COLO668 (cell line): Measurements from ENCODE around the gene SHTN1.
A peak's percentile ranks its signal among the peaks of the same experiment; 100 is the strongest.

Experiments used
- DNase-seq: peaks from one replicate; lab custom pipeline; 2025; ENCODE audit not compliant: unreplicated experiment; lab: John Stamatoyannopoulos, UW

SHTN1 gene, protein sequence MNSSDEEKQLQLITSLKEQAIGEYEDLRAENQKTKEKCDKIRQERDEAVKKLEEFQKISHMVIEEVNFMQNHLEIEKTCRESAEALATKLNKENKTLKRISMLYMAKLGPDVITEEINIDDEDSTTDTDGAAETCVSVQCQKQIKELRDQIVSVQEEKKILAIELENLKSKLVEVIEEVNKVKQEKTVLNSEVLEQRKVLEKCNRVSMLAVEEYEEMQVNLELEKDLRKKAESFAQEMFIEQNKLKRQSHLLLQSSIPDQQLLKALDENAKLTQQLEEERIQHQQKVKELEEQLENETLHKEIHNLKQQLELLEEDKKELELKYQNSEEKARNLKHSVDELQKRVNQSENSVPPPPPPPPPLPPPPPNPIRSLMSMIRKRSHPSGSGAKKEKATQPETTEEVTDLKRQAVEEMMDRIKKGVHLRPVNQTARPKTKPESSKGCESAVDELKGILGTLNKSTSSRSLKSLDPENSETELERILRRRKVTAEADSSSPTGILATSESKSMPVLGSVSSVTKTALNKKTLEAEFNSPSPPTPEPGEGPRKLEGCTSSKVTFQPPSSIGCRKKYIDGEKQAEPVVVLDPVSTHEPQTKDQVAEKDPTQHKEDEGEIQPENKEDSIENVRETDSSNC

DNA sequence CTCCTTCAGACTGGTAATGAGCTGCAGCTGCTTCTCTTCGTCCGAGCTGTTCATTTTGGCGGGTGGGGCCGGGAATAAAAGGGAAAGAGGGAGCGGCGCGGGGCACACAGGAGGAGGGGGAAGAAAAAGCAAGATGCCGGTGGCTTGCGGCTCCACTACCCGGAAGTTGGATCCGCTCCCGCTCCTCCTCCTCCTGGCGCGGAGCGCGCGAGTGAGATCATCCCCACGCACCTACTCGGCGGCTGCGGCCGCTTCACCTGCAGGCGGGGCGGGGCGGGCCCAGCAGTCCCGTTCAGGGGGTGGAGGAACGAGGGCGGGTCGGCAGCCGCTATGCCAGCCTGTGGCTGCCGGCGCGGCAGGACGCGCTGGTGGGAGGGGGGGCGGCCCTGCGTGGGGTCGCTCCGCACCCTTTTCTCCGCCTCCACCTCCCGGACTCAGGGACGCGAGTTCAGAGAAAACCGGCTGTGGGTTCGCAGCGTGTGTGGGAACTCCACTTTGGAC is at the start of gene SHTN1:
Gene SHTN1, minus strand, starts transcription at position 162 of the 501 bp plus-strand sequence. Its CDS starts 108 bp downstream, at position 54.
- DNase-seq = peak; percentile 89

DNA sequence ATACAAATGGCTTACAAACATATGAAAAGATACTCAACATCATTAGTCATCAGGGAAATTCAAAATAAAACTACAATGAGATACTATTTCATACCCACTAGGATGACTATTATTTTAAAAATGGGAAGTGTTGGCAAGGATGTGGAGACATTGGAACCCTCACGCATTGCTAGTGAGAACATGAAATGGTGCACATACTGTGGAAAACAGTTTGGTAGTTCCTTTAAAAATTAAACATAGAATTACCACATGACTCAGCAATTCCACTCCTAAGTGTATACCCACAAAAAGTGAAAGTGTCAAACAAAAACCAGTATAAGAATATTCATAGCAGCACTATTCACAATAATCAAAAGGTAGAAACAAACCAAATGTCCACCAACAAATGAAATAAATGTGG is 48.5 kb upstream of the SHTN1 start:
- no peak for DNase-seq

DNA sequence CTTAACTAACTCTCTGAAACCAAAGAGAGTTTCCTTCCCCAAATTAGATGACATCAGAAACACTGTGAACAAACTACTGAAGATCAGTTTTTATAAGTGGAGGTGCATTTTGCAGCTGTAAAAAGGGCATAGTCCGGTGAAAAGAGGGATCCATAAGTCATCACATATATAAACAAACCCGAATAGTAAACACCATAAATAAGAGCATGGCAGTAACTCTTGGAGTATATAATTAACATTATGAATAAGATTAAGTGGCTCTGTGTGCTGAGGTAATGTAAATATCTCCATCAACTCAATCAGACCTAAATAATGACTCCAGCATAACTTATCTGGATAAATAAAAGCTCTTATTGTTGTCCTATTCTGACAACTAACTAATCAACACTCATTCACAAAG is 43.0 kb upstream of the SHTN1 start:
- no peak for DNase-seq

DNA sequence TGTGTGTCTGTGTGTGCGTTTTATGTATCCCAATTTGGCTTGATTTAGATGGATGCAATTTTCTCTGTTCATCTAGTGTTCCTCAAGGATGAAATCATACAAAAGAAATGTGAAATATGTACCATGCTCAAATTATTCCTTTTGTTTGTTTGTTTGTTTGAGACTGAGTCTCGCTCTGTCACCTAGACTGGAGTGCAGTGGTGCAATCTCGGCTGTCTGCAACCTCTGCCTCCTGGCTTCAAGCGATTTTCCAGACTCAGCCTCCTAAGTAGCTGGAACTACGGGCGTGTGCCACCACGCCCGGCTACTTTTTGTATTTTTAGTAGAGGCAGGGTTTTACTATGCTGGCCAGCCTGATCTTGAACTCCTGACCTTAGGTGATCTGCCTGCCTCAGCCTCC is 11.3 kb upstream of the SHTN1 start:
- no peak for DNase-seq

DNA sequence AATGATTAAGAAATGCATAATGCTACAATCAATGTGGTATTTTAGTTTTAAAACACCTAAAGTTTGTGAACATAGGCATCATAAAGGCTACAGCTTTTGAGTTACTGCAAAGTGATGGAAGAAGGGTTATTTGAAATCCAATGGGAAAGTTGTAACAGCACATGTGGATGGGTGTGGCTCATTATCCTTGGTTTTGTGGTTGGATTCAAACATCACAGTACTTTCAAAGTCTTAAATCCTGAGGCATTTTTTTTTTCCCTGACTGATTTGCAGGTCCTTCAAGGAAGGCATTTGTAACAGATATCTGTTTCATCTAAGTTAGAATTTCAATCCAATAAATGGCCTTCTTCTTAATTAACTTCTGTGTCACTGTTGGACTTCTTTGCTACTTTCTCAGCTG is 9.8 kb upstream of the SHTN1 start:
- no peak for DNase-seq

DNA sequence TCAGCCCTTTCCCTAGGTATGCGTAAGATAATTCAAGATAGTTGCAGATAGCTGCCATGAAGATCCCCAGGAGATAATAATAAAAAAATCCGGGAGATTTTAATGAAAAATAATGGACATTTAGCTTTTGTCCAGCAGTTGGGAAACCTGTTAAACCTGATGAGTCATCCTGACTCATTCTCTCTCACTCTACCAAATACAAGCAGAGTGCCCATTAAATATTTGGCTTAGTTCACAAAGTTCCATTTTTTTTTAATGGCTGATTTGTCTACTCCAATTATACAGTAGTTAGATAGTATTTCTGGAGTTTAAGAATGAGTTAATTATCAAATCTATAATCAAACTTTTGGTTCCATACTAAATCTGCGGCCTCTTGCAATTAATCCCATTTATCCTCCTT is 2.1 kb upstream of the SHTN1 start:
- DNase-seq = no peak

DNA sequence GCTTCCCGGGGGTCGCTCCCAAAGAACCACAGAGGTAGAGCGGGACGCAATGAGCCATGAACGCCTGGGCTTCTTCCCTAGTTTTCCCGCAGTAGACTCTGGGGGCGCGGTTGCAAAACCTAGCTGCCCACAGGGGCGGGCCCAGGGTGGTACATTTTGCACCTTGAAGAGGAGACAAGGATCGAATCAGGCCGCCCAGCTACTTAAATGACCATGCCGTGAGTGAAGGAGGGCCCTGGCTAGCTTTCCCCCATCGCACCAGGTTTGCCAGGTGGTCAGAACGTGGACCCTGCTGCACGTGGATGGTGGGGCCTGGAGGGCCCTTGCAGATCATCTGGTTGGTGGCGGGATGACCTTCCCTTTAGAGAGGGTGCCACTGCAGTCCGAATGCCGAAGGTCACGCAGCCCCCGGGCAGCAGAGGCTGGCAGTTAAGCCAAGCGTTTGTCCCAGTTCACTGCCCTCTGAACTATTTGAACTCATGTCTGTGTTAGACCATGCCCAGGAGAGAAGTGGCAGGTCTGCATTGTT is 604 bp upstream of the SHTN1 start:
- peak; percentile 51 for DNase-seq

DNA sequence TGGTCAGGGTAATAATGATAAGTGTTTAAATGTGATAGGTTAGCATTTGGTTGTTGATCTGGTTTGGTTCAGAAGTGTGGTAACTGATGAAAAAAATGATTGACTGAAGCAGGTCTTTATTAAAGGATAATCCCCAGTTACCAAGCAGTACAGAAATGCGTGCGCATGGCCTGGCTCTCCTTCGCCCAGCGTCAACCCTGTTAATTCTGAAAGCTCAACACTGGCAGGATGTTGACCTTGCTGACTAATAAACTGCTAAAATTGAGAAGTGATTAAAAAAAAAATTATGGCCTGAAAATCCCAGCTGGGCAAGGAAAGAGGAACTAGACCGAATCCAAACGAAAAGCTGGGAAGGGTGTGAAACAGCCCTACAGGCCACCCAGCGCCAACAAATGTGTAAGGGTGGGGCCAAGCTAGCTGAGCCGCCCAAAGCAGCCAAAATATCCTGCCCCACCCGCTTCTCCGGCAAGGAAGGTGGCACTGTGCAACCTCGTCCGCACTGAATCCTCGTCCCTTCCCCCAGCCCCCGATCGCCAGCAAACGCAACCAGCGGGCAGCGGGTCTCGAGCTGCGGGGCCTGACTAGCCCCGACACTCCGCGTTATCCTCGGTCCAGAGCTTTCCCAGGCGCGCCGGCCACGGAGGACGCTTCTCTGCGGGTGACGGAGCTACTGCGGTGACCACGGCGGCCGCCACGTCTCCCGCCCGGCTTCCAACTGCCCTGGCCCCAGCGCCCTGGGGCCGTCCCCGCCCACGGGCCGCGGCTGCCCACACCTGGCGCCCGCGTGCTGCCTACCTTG is 561 bp downstream of the SHTN1 start:
- DNase-seq = peak; percentile 77

DNA sequence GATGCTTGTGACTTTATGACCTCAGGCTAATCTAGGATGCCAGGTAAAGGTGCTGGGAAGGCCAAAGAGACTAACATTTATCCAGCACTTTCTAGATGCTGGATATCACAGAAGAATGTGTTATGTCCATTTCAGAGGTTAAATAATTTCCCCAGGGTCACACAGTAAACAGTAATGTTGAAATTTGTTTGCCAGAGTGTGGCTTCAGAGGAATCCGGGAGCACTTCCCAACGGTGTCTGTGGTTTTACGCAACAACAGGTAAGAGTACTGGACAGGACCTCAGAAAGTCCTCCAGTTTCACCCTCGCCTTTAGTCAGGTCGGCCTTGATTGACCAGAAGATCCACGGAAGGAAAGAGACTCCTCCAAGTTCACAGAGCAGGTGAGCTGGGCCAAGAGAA is 1.7 kb downstream of the SHTN1 start:
- DNase-seq = no peak

DNA sequence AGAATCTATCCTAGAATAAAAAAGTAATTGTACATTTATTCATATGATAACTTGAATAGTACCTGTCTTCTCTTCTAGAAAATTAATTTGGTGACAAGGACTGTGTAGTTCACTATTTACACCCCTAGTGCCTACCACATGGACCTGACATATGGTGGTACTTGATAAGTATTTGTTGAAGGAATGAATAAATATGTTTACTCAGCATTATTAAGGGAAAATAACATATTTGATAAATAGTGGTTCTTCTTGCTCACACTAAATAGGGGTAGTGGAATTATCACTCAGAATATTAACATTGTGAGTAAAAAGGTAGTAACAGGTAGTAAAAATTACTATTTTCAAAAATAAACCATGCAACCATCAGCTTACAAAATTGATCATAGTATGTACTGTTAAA is 2.8 kb downstream of the SHTN1 start:
- DNase-seq = no peak

DNA sequence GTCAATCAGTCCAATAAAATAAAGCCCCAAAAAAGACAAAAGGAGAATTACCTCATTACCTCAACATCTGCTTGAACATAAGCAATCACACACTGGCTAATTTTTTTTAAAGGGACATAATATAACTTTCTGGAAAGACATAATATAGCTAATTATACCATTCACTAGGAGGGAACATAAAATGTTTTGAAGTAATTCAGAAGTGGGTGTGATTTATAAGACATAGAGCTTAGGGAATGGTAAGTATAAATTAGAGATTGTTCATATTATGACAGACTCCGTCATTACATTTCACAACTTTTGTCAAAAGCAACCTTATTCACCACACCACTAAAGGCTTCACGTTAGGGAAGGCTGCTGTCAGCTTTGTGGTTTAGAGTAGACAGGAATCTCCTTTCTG is 3.8 kb downstream of the SHTN1 start:
- DNase-seq = no peak

DNA sequence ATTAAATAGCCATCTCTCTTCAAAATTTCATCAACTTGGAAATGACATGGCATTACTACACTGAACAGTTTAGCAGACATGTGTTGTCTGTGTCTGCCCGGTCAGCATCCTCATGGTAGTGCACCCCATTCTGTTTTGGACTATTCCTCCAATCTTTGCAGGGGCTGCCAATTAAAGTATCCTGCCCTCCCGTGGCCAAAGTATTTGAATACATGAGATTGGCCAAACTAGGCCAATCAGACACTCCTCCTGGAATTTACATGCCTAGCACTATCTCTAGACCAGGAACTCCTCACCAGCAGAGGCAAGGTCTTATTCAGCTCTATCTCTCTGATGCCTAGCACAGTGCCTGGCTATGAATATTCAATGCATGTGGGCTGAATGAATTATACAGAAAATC is 4.4 kb downstream of the SHTN1 start:
- no peak for DNase-seq

DNA sequence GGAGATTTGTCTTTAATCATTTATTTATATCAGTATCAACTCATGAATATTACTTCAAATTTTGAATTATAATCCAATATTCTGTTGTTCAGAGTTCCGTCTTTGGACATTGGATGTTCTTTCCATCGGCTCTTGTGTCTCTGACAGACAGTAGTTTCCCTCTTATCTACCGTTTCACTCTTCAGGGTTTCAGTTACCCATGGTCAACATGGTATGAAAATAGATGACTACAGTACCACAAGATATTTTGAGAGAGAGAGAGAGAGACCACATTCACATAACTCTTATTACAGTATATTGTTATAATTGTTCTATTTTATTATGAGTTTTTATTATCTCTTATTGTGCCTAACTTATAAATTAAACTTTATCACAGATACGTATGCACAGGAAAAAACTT is 6.8 kb downstream of the SHTN1 start:
- DNase-seq = no peak

DNA sequence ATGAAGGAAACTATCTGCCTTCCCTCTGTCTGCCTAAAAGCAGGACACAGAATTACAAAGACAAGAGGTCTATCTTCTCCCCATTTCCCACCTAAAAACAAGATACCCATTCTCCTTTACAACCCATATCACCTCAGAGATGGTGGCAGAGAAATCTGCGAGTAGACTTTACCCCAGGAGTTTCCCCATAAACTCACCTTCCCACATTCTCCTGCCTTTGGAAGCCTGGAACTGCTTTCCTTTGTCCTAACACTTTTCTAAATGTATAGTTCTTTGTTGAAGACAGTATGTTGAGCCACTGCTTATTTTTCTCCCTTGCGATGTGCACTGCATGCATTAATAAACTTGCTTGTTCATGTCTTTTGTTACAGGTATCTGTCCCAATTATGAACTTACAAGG is 8.0 kb downstream of the SHTN1 start:
- DNase-seq = no peak

DNA sequence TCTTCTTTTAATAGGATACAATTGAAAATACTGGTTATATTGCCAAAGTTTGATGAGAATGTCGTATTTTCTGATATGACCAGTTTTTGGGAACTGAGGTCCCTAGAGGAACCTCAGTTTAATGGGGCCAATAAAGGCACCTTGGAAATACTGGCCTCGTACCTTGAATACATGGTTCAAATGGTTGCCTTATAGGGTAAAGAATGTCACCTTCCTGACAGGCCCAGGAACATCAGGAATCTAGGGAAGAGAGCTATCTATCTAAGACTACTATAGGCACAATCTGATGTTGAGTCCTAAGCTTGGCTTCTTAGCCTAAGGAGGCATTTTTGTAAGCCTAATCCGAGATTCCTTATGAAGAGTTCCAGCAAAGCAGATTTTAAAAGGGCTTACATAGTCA is 9.3 kb downstream of the SHTN1 start:
- DNase-seq = no peak

DNA sequence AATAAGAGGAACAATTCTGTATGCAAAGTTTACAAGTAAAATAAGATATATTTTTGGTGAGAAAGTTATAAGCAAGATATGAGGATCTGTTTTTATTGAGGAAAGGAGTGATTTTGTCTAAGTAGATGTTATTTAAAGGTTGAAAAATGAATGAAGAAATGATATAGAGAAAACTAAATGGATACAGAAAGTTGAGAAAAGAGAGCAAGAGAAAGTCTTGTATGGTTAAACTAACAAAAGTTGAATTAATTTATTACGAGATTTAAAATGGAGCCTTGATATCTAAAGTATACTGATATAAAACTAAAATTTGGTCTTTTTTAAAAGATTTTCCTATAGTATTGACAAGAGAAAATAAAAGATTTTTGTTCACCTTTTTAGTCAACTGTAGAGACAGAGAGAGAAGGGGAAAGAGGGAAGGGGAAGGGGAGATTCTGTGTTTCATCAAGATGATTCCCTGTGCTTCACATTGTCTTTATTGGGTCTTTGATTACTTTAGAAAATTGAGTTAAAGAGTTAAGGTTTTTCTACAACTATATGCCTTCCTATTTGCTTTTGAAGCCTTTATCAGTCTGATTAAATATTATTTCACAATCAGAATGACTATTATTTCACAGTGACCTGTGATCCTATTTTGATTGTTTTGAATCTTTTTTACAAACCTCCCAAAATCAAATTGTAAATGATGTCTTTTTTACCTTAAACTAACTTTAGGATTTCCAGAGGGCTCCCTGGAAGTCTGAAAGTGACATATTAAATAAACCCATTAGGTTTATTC is 10.7 kb downstream of the SHTN1 start:
- DNase-seq = no peak

DNA sequence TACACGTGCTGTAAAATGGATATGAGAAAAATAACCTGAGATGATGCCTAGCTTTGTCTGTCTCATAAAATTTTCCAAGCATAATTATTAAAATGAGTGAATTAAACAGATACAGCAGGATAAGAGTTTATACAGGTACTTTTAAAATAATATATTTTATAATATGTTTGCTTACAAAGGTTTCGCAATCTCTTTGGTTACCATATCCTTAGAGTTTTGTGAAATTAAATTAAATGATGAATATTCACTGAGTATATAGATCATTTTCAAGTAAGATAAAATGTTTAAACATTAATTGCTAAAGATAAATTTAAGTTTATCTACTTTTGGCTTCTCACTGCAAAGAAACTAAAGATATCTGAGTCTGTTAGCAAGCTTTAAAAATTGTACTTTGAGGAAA is 11.4 kb downstream of the SHTN1 start:
- DNase-seq = no peak

DNA sequence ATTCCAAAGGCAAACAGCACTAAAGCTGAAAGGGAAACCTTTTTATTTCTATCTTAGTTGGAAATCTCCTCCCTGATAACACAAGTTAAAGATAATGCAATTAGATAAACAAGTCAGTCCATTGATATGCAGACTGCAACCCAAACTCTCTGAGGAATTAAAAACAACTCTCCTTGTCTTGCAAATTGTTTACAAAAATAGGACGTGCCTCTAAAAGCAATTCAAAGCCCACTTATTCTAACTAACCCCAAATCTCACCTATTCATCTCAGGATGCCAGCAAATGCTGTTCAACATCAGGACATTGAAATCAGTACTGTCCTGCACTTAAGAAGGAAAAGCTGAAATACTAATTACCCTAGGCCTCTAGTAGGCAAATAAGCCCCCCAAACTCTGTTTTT is 12.8 kb downstream of the SHTN1 start:
- no peak for DNase-seq

DNA sequence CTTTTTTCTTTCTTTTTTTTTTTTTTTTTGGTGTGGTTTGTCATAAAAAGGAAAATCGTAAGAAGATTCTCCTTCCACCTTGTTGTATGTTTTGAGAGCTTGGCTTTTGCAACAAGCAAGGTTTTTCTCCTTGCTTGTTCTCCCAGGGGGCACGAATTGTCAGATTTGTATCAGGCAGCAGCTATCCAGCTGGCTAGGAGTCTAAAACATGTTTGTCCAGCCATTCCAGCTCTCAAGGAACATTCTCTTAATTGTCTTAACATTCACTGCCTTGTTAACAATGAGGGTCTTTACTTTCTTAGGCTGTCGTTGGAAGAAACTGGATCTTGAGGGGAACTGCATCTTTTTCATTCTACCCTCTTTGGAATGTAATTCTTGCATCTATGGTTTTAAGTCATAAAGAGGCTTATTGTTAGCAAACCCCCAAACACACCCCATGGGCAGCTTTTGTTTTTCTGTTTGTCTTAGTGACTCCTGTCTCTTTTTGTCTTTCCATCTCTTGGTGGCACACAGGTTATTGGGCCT is 14.6 kb downstream of the SHTN1 start:
- DNase-seq = no peak

DNA sequence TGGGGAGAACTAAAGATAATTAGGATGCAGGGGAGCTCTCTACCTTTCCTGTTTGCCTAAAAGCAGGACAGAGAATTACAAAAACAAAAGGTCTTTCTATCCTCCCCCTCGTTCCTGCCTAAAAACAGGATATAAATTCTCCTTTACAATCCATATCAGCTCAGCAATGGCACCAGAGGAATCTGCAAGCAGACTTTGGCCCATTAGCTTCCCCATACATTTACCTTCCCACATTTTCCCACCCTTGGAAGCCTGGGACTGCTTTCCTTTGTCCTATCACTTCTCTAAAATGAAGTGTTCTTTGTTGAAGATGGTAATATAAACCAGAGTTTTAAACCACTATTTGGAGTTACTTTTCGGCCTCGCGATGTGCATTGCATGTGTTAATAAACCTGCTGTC is 15.5 kb downstream of the SHTN1 start:
- no peak for DNase-seq

DNA sequence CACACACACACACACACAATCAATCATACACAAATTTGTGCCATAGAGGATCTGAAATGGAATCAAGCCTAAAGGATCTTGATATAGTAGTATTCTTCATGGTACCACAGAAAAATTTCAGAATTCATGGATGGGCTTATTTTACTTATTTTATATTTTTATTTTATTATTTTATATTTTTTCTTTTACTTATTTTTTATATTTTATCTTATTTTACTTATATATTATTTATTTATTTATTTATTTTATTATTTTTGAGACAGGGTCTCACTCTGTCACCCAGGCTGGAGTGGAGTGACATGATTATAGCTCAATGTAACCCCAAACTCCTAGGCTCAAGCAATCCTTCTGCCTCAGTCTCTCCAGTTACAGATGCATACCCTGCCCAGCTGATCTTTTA is 16.7 kb downstream of the SHTN1 start:
- DNase-seq = no peak
